ENCODE results near the gene SDE2.

- TF ChIP-seq CTCF (IDR thresholded peaks at IDR 0.05) (no peak), POLR2A (IDR thresholded peaks at IDR 0.05) (no peak)
These were observed 17.4 kb downstream of the SDE2 start for GRCh38 chr1:225981714-225982113.
